ENCODE data around the gene AJAP1.

Gene AJAP1

GRCh38 chr1:4624141-4624715, 30.2 kb upstream of the AJAP1 start:
- H3K36me3 Mint-ChIP-seq (ENCODE audit: low read depth): no peaks in the 10 kb centered on the region
- H3K9me3 Mint-ChIP-seq: no peaks in the 10 kb centered on the region
- H3K4me3 Mint-ChIP-seq: no peak overlapping the region
- no peaks in the 10 kb centered on the region for H3K27me3 Mint-ChIP-seq (ENCODE audit: low read depth)
- H3K27ac Mint-ChIP-seq: no peak overlapping the region
- peaks cover 3% of the 10 kb centered on the region for H3K4me1 Mint-ChIP-seq (ENCODE audit: low read depth)

DNA sequence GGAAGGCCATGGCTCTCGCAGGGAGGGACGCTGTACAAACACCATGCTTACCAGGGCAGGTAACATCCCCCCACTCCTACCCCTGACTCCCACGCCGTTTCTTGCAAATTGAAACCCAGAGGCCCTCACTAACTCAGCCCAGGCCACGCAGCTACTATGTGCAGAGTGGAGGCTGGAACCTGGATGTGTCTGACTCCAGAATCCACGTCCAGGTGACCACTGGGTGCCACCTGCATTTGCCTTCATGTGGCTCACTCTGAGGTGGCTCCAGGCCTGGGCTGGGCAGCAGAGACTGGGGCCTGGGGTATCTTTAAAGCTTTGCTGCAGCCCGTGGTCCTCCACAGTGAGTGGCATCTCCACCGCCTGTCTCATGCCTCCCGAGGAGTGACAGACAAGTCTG, 29.6 kb upstream of the AJAP1 start:
- H3K27me3 Mint-ChIP-seq (ENCODE audit: low read depth): no peaks in the 10 kb centered on the region
- H3K4me1 Mint-ChIP-seq (ENCODE audit: low read depth): peaks cover 3% of the 10 kb centered on the region
- H3K27ac Mint-ChIP-seq: no peak overlapping the region
- no peaks in the 10 kb centered on the region for H3K36me3 Mint-ChIP-seq (ENCODE audit: low read depth)
- no peaks in the 10 kb centered on the region for H3K9me3 Mint-ChIP-seq
- H3K4me3 Mint-ChIP-seq: no peak overlapping the region

DNA sequence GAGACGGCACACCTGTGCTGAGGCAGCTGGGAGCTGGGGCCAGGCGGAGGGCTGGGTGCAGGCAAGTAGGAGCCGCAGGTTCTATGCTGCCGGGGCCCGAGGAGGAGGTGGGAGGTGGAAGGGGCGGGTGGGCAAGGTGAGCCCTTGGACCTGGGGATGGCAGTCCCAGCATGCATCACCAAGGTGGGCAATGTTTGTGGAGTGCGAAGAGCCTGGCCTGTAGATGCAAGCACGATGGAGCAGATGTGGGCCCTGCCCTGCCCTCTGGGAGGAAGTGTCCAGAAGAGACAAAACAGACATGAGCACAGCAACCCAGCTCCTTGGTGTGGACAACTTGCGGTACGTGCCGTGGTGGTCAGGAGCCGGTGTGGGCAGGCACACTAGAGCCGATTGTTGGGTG, 28.3 kb upstream of the AJAP1 start:
- Mint-ChIP-seq H3K4me1 (ENCODE audit: low read depth) (peaks cover 3% of the 10 kb centered on the region), H3K27ac (no peak overlapping the region)

DNA sequence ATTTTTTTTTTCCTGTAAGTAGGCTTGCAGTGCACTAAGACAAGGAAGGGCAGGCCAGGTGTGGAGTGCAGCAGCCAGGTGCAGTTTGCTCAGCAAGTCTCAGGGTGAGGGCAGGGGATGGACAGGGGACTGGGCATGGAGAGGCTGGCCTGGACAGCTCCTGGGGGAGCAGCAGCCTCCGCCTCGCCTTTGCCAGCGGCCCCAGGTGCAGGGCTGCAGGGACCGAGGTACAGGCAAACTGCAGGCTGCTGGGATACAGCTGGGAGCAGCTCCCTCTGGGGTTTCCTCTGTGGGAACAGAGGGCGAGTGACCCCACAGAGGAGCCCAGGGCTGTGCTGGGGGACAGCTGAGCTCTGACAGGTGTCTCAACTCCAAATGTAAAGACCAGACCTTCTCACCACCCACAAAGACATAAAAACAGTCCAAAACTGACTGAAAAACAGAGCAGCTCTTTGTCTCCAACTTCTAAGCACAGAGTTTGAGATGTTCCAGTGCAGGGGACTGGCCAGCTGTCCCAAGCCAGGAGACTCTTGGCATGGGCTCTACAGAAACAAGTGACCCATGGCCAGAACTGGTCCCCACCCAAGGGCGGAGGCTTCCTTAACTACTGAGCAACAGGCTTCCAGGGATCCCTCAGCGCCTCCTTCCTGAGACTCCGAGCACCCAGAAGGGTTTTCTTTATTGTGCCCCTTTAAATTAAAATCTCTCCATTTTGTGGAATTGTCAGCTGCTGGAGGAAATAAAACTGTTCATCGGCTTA, 27.7 kb upstream of the AJAP1 start:
- H3K27ac Mint-ChIP-seq: no peak overlapping the region
- no peaks in the 10 kb centered on the region for H3K36me3 Mint-ChIP-seq (ENCODE audit: low read depth)
- H3K4me1 Mint-ChIP-seq (ENCODE audit: low read depth): peaks cover 3% of the 10 kb centered on the region
- H3K9me3 Mint-ChIP-seq: no peaks in the 10 kb centered on the region
- H3K4me3 Mint-ChIP-seq: no peak overlapping the region
- no peaks in the 10 kb centered on the region for H3K27me3 Mint-ChIP-seq (ENCODE audit: low read depth)

More for the DNA sequence above, 28.3 kb upstream of the AJAP1 start:
- Mint-ChIP-seq H3K4me3 (no peak overlapping the region), H3K27me3 (ENCODE audit: low read depth) (no peaks in the 10 kb centered on the region), H3K36me3 (ENCODE audit: low read depth) (no peaks in the 10 kb centered on the region), H3K9me3 (no peaks in the 10 kb centered on the region)

DNA sequence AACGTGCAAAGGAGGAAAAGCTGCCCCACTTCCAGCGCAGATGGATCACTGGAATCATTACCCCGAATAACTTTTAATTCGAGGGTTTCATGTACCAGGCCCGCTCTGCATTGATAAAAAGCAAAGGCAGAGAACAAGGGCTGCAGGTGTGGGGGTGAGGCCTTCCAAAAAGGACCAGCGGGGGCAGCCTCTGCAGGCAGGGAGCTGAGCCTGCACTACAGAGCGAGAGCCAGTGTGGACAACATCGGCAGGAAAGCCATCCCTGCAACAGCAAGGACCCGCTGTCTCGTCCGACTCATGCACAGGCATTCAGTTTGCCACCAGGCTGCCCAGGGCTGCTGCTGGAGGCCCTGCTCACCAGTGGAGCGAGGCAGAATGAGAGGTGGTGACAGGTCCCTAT, 27.1 kb upstream of the AJAP1 start:
- H3K4me3 Mint-ChIP-seq: no peak overlapping the region
- H3K36me3 Mint-ChIP-seq (ENCODE audit: low read depth): no peaks in the 10 kb centered on the region
- H3K27ac Mint-ChIP-seq: no peak overlapping the region
- no peaks in the 10 kb centered on the region for H3K9me3 Mint-ChIP-seq
- no peaks in the 10 kb centered on the region for H3K27me3 Mint-ChIP-seq (ENCODE audit: low read depth)
- peaks cover 2% of the 10 kb centered on the region for H3K4me1 Mint-ChIP-seq (ENCODE audit: low read depth)

DNA sequence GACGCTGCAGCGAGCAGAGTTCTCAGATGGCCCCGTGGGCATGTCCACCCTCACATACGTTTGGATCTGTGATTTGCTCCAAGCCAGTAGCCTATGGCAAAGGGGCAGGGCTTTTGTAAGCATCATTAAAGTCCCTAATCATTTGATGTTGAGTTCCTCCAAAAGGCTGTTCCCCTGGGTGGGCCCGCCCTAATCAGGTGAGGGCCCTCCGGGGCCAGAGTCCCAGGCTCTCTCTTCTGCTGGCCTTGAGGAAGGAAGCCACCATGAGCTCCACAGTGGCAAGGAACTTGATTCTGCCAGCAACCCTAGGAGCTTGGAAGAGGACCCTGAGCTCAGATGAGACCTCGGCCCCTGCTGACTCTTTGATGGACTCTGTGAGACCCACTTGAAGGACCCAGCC, 25.4 kb upstream of the AJAP1 start:
- Mint-ChIP-seq H3K36me3 (ENCODE audit: low read depth) (no peaks in the 10 kb centered on the region), H3K4me3 (no peak overlapping the region), H3K27ac (no peak overlapping the region), H3K4me1 (ENCODE audit: low read depth) (no peaks in the 10 kb centered on the region), H3K27me3 (ENCODE audit: low read depth) (no peaks in the 10 kb centered on the region), H3K9me3 (no peaks in the 10 kb centered on the region)

DNA sequence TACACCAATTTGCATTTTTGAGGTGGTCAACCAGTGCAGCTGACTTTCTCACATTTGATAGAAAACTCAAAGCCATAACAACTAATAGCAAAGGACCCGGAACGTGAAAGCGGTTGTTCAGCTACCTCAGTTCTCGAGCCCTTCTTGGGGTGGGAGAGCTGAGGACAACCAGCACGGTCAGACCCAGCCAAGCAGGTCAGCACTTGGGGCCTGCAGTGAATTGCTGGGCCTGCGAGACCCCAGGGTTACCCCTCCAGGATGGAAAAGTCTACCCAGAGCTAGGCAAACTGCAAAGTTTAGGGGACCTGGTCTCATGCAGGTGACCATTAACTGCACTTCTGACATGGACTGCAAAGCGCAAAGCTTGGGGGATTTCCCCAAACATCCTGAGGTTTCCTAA, 23.8 kb upstream of the AJAP1 start:
- Mint-ChIP-seq H3K4me1 (ENCODE audit: low read depth) (no peaks in the 10 kb centered on the region), H3K9me3 (no peaks in the 10 kb centered on the region), H3K36me3 (ENCODE audit: low read depth) (no peaks in the 10 kb centered on the region), H3K4me3 (no peak overlapping the region), H3K27ac (no peak overlapping the region), H3K27me3 (ENCODE audit: low read depth) (no peaks in the 10 kb centered on the region)

GRCh38 chr1:4631321-4631720, 23.1 kb upstream of the AJAP1 start:
- no peaks in the 10 kb centered on the region for H3K4me1 Mint-ChIP-seq (ENCODE audit: low read depth)

DNA sequence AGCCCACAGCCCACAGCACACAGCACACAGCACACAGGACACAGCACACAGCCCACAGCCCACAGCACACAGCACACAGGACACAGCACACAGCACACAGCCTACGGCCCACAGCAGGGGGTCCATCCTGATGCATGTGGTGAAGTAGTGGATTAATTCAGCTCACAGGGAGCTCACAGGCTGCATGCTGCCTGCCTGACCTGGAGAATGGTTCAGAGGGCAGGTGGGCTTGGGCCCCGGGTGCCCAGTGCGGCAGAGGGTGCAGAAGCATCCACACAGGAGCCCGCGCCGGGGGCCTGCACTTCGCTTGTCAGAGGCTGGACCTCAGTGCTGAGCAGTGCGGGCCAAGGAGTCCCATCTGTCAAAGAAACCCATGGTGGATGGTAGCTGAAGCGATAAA, 21.1 kb upstream of the AJAP1 start:
- no peaks in the 10 kb centered on the region for H3K4me1 Mint-ChIP-seq (ENCODE audit: low read depth)
- H3K27me3 Mint-ChIP-seq (ENCODE audit: low read depth): no peaks in the 10 kb centered on the region
- H3K9me3 Mint-ChIP-seq: no peaks in the 10 kb centered on the region
- H3K36me3 Mint-ChIP-seq (ENCODE audit: low read depth): no peaks in the 10 kb centered on the region
- H3K4me3 Mint-ChIP-seq: no peak overlapping the region
- H3K27ac Mint-ChIP-seq: no peak overlapping the region

More at GRCh38 chr1:4631321-4631720, 23.1 kb upstream of the AJAP1 start:
- Mint-ChIP-seq H3K36me3 (ENCODE audit: low read depth) (no peaks in the 10 kb centered on the region), H3K27ac (no peak overlapping the region), H3K4me3 (no peak overlapping the region), H3K9me3 (no peaks in the 10 kb centered on the region), H3K27me3 (ENCODE audit: low read depth) (no peaks in the 10 kb centered on the region)

- Mint-ChIP-seq H3K9me3 (no peaks in the 10 kb centered on the region), H3K4me3 (no peak overlapping the region), H3K4me1 (ENCODE audit: low read depth) (no peaks in the 10 kb centered on the region), H3K27ac (no peak overlapping the region), H3K36me3 (ENCODE audit: low read depth) (no peaks in the 10 kb centered on the region), H3K27me3 (ENCODE audit: low read depth) (no peaks in the 10 kb centered on the region)
These were observed 20.1 kb upstream of the AJAP1 start for GRCh38 chr1:4634156-4634792.

- Mint-ChIP-seq H3K36me3 (ENCODE audit: low read depth) (no peaks in the 10 kb centered on the region), H3K4me3 (no peak overlapping the region), H3K4me1 (ENCODE audit: low read depth) (no peaks in the 10 kb centered on the region), H3K27me3 (ENCODE audit: low read depth) (no peaks in the 10 kb centered on the region), H3K9me3 (no peaks in the 10 kb centered on the region), H3K27ac (no peak overlapping the region)
These were observed 19.5 kb upstream of the AJAP1 start for GRCh38 chr1:4634793-4635406.

- Mint-ChIP-seq H3K9me3 (no peaks in the 10 kb centered on the region), H3K27me3 (ENCODE audit: low read depth) (no peaks in the 10 kb centered on the region), H3K27ac (no peak overlapping the region), H3K4me3 (no peak overlapping the region), H3K4me1 (ENCODE audit: low read depth) (no peaks in the 10 kb centered on the region), H3K36me3 (ENCODE audit: low read depth) (no peaks in the 10 kb centered on the region)
These were observed 18.2 kb upstream of the AJAP1 start for GRCh38 chr1:4636186-4636585.

- Mint-ChIP-seq H3K27me3 (ENCODE audit: low read depth) (no peaks in the 10 kb centered on the region), H3K36me3 (ENCODE audit: low read depth) (no peaks in the 10 kb centered on the region), H3K4me3 (no peak overlapping the region), H3K9me3 (no peaks in the 10 kb centered on the region), H3K4me1 (ENCODE audit: low read depth) (no peaks in the 10 kb centered on the region), H3K27ac (no peak overlapping the region)
These were observed 17.6 kb upstream of the AJAP1 start for GRCh38 chr1:4636644-4637380.

- H3K4me3 Mint-ChIP-seq: no peak overlapping the region
- no peak overlapping the region for H3K27ac Mint-ChIP-seq
- no peaks in the 10 kb centered on the region for H3K27me3 Mint-ChIP-seq (ENCODE audit: low read depth)
- H3K4me1 Mint-ChIP-seq (ENCODE audit: low read depth): no peaks in the 10 kb centered on the region
- H3K36me3 Mint-ChIP-seq (ENCODE audit: low read depth): no peaks in the 10 kb centered on the region
- no peaks in the 10 kb centered on the region for H3K9me3 Mint-ChIP-seq
These were observed 16.6 kb upstream of the AJAP1 start for GRCh38 chr1:4637616-4638344.

Measured in T-helper 1 cell treated with Interleukin-12 subunit alpha and Interleukin-12 subunit beta and Interleukin-4 antibody, amounts not matched to agents 30 μg/mL and 1 μg/mL, for 36 hours (primary cell).